Ammon's horn (tissue), 1 donor: ENCODE measurements around the gene PLCD3.

ENCODE experiments used
- DNase-seq: peaks from one replicate; pipeline ENCODE4 v3.0.0-alpha.2; 2016; ENCODE audit warnings: low spot score

Gene PLCD3

GRCh38 chr17:45070001-45070400, 62.3 kb downstream of the PLCD3 start:
- no peak for DNase-seq

DNA sequence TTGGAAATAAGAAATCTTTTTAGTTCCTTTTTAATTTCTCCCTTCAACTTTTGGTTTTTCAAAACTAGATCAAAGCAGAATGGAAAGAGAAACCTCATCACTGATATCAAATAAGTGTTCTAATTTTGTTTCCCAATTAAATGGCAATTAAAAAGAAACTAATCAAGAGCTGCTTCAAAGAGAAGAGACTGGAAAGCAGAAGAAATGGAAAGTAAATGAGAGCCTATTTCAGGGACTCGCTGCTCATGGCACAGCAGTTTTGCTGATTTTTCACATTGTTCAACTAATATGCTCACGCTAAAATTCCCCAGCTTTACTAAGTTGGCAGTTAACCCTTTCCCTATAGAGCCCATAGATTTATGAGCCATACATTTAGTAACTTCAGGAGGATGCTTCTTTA, 64.7 kb downstream of the PLCD3 start:
- no peak for DNase-seq

GRCh38 chr17:45063198-45063597, 69.1 kb downstream of the PLCD3 start:
- DNase-seq: no peak

DNA sequence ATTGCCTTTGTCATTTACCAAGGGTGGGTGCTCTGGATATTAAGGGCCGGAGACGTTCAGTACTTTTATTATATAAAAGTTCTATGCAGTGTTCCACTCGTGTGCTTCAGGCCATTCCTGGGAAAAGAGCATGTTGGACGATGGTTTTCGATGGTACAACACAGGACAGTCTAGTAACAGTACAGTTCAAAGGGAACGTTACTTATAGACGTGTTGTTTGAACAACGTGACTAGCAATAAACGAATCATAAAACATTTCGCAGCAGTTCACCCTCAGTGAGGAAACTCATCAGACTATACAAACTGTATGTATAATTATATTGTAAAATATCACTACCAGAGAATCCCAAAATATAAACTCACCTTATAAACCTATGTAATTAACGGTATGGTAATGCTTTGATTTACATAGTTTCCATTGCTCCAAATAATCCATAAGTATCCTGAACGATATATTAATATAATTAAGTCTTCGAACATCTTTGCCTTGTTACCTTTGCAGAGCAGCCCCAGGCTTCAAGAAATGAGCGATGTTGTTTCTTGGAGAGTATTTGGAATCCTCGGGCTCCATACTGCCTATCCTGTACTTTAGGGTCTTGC, 70.6 kb downstream of the PLCD3 start:
- no peak for DNase-seq

DNA sequence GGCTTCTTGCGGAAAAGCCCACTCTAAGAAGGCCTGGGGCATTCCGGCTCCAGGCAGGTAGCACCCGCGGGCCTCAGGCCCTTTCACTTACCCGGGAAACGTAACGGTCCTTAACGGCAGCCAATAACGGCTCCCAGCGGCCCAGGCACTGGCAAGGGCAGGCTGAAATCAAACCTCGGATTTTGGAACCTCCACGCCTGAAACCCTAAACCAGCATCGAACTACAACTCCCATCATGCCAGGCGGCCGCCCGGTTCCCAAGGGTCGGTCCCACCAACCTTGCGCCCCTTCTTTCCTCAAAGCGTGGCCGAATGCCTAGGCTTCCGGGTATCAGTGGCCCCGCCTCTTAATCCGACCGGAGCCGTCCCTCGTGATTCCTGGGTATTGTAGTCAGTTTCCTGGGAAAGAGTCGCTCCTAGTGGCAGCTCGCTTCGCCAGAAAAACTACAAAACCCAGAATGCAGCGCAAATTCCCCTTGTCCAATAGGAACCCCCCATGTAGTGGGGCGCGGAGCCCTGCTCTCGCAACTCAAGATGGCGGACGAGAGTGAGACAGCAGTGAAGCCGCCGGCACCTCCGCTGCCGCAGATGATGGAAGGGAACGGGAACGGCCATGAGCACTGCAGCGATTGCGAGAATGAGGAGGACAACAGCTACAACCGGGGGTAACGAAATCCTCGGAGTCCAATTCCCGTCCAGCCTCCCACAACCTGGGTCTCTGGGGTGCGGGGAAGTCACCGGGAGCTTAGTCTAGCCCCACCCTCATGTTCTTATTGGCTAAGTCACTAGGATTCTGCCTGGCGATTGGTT, 71.3 kb downstream of the PLCD3 start, which contains the start of gene NMT1:
Gene NMT1, plus strand, starts transcription at position 521 of the 809 bp plus-strand sequence. Its CDS starts 13 bp downstream, at position 534.
- peak; percentile 99 for DNase-seq

GRCh38 chr17:45060382-45060796, 71.9 kb downstream of the PLCD3 start:
- DNase-seq: no peak
